AG10803 (cell line): Measurements from ENCODE around the gene SLC9C1.
"Not testable (repeated sequence)": the region's sequence is repeated elsewhere in the genome, so short reads cannot be mapped to it uniquely, and the experiment has no call there.

ENCODE experiments used
- DNase-seq: peaks from one replicate; pipeline ENCODE4 v3.0.0; 2010; ENCODE audit warnings: low read depth
- H3K4me3 ChIP-seq: 2 replicates; pipeline ENCODE4 v1.5.1; 2011; ENCODE audit warnings: mild to moderate bottlenecking, low read length, control low read depth
- CTCF ChIP-seq: conservative IDR thresholded peaks from 2 replicates; pipeline ENCODE4 v1.5.1; 2011; ENCODE audit warnings: mild to moderate bottlenecking, low read length, control low read depth, inconsistent platforms

Gene SLC9C1

DNA sequence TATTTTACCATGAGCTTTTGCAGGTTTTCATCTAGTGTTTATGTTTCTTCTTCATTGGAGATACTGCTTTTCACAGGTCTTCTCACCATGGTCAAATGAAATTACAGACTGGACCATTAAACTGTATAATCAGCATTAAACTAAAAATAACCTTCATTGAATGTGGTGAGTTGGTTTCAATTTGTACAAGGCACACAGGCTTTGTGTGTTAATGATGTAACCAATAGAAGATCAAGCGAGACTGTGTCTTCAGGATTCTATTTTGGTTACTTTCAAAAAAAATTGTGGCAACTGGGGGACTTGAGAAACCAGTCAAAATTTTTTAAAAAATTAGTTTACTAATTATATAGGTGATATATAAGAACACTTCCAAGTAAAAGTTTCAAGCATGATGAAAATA is 106.7 kb downstream of the SLC9C1 start:
- no peak overlapping the region for H3K4me3 ChIP-seq
- no peak for TF ChIP-seq CTCF
- DNase-seq: no peak

DNA sequence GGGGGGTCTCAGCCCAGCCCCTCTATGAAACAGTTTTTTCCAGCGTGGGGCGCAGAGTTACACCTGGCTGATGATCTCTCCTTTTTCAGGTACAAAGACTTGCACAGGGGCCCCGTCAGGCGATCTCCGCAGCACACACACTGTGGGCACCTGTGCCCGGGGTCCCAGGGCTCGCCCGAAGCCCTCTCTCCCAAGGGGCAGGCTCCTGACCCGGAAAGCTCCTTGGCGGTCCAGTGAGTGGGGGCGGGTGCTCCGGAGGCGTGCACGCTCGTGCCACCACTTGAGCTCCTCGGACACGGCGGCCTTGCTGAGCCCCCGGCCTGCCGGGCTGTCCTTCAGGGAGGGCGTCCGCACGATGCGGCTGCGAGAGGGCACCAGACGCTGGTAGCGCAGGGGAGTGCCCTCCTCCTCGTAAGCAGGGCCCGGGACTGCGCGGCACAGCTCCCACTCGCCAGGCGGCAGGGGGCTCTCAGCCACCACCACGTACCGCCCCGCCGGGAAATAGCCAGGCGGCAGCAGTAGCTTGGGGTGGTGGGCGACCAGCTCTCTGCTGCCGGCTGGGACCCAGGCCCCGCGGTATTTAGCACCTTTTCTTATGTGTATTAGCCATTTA is 108.5 kb downstream of the SLC9C1 start:
- H3K4me3 ChIP-seq, DNase-seq: not testable (repeated sequence)

DNA sequence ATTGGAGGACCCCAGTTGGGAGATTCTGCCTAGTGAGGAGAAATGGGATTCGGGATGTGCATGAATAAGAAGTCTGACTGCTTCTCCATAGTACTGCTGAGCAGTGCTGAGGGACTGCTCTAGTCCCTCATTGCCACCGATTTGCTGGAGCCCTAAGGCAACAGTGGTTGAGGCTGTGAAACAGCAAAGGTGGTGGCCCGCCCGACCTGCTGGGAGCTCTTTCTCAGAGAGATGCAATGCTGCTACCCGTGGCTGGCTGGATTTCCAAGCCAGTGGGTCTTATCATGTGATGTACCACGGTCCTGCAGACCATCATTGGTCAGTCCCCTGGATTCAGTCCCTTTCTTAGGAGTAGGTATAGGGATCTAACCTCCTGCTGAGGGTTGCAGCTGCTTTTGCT is 118.4 kb downstream of the SLC9C1 start:
- no peak for TF ChIP-seq CTCF
- H3K4me3 ChIP-seq: no peak overlapping the region
- DNase-seq: no peak

- no peak overlapping the region for H3K4me3 ChIP-seq
- DNase-seq: no peak
- no peak for TF ChIP-seq CTCF
These were observed 119.0 kb downstream of the SLC9C1 start for GRCh38 chr3:112175037-112175436.

- no peak for DNase-seq
- no peak overlapping the region for H3K4me3 ChIP-seq
- TF ChIP-seq CTCF: no peak
These were observed 122.9 kb downstream of the SLC9C1 start for GRCh38 chr3:112171144-112171543.

- no peak for TF ChIP-seq CTCF
- DNase-seq: no peak
- no peak overlapping the region for H3K4me3 ChIP-seq
These were observed 124.0 kb downstream of the SLC9C1 start for GRCh38 chr3:112170046-112170445.

DNA sequence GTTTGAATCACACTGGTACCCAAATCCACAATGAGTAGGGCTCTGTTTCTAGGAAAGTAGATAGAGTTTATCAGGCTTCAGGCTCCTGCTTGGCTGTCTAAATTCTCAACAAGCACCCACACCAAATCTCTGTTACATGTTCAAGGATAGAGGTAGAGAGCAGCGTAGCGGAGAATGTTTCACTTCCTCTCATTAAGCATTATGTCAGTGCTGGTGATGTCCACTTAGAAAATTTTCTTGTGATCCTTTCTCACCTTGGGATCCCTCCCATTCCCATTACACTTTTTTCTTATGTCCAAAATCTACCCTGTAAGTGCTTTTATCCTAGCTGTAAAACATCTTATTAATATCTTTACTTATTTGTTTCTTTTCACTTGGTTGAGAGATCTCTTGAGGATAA is 126.3 kb downstream of the SLC9C1 start:
- DNase-seq: no peak
- no peak for TF ChIP-seq CTCF
- H3K4me3 ChIP-seq: no peak overlapping the region

GRCh38 chr3:112149136-112149535 is 144.9 kb downstream of the SLC9C1 start:
- DNase-seq: no peak
- no peak overlapping the region for H3K4me3 ChIP-seq
- no peak for TF ChIP-seq CTCF
